D721Med (cell line): Measurements from ENCODE around the gene FCGR3A.
"Not testable (repeated sequence)": the region's sequence is repeated elsewhere in the genome, so short reads cannot be mapped to it uniquely, and the experiment has no call there.

Experiments
- DNase-seq: peaks from one replicate; pipeline ENCODE4 v3.0.0; 2011; ENCODE audit warnings: low spot score; ENCODE audit not compliant: insufficient read length
- FAIRE-seq: peaks from 2 replicates; lab custom pipeline; 2011; peaks lifted over from hg19 to GRCh38; lab: Jason Lieb, UNC
- TF ChIP-seq, protein P1 (sequence below): IDR thresholded peaks from 2 replicates; pipeline ENCODE4 v1.5.1; 2012; ENCODE audit warnings: mild to moderate bottlenecking, control low read depth; ENCODE audit not compliant: insufficient read depth; ENCODE audit errors: missing control alignments

The FCGR3A gene

GRCh38 chr1:161512636-161513447 lies 36.8 kb downstream of the FCGR3A start:
- DNase-seq, FAIRE-seq: not testable (repeated sequence)

DNA sequence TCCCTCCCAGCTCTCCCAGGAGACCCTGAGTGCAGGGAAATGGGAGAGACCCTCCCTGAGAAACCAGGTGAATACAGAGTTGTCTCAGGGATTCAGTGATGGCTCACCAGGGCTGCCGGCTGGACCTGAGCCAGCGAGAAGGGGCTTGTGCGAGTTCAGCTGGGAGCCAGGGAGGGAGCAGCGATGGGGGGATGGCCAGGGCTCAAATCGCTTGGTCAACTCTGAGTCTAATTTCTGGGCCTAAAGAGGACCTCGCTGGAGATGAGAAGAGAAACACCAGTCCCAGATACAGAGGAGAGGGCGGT lies 37.9 kb downstream of the FCGR3A start:
- no peak for FAIRE-seq
- DNase-seq: no peak
- TF ChIP-seq, protein P1, sequence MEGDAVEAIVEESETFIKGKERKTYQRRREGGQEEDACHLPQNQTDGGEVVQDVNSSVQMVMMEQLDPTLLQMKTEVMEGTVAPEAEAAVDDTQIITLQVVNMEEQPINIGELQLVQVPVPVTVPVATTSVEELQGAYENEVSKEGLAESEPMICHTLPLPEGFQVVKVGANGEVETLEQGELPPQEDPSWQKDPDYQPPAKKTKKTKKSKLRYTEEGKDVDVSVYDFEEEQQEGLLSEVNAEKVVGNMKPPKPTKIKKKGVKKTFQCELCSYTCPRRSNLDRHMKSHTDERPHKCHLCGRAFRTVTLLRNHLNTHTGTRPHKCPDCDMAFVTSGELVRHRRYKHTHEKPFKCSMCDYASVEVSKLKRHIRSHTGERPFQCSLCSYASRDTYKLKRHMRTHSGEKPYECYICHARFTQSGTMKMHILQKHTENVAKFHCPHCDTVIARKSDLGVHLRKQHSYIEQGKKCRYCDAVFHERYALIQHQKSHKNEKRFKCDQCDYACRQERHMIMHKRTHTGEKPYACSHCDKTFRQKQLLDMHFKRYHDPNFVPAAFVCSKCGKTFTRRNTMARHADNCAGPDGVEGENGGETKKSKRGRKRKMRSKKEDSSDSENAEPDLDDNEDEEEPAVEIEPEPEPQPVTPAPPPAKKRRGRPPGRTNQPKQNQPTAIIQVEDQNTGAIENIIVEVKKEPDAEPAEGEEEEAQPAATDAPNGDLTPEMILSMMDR: no peak

GRCh38 chr1:161511018-161511755 lies 38.4 kb downstream of the FCGR3A start:
- TF ChIP-seq, protein P1: no peak
- DNase-seq (no peak), FAIRE-seq (no peak)

DNA sequence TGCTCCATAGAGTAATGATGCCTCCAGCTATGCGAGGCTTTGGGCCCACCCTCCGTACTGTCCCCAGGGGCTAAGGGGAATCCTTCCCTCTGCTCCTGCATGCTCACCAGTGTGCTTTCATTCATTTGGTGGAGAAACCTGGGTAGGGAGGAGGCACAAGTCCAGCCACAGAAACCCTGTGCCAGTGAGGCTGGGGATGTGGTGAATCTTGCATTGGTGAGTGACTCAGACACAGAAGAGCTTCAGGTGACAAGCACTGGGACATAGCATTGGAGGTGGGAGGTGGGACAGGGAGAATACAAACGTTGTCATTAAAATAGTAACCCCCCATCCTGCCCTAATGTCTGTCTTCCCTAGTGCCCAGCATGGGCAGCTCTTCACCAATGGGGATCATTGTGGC lies 39.1 kb downstream of the FCGR3A start:
- no peak for FAIRE-seq
- TF ChIP-seq, protein P1: no peak
- DNase-seq: no peak

- DNase-seq (no peak), FAIRE-seq (no peak)
- TF ChIP-seq, protein P1: no peak
These were observed 43.0 kb downstream of the FCGR3A start for GRCh38 chr1:161506336-161507223.

- DNase-seq: no peak
- TF ChIP-seq, protein P1: no peak
- FAIRE-seq: no peak
These were observed 43.9 kb downstream of the FCGR3A start for GRCh38 chr1:161505686-161506085.

GRCh38 chr1:161503394-161503748 lies 46.2 kb downstream of the FCGR3A start:
- FAIRE-seq (no peak), DNase-seq (no peak)
- TF ChIP-seq, protein P1: no peak
